ENCODE measurements around the gene CMTM8.

Gene CMTM8

GRCh38 chr3:32301426-32301825, 62.9 kb downstream of the CMTM8 start:
- in situ Hi-C loops (cut with MboI; ENCODE audit: low pct_unique_long_range_greater_than_20kb, low sequenced_read_pairs, unreplicated experiment) = no loop called here
- DNase-seq (ENCODE audit: low spot score) = no peak
- TF ChIP-seq CTCF (IDR thresholded peaks at IDR 0.05; ENCODE audit: extremely low read depth, insufficient read depth, missing control alignments) = no peak

GRCh38 chr3:32302601-32303398, 64.3 kb downstream of the CMTM8 start:
- no peak for TF ChIP-seq CTCF (IDR thresholded peaks at IDR 0.05; ENCODE audit: extremely low read depth, insufficient read depth, missing control alignments)
- DNase-seq (ENCODE audit: low spot score) = no peak
- in situ Hi-C loops (cut with MboI; ENCODE audit: low pct_unique_long_range_greater_than_20kb, low sequenced_read_pairs, unreplicated experiment) = no loop called here

- TF ChIP-seq CTCF (IDR thresholded peaks at IDR 0.05; ENCODE audit: extremely low read depth, insufficient read depth, missing control alignments) = no peak
- in situ Hi-C loops (cut with MboI; ENCODE audit: low pct_unique_long_range_greater_than_20kb, low sequenced_read_pairs, unreplicated experiment) = no loop called here
- DNase-seq (ENCODE audit: low spot score) = no peak
Observed at GRCh38 chr3:32303399-32303747, 64.9 kb downstream of the CMTM8 start.

GRCh38 chr3:32303977-32304881, 65.7 kb downstream of the CMTM8 start:
- DNase-seq (ENCODE audit: low spot score) = no peak
- no peak for TF ChIP-seq CTCF (IDR thresholded peaks at IDR 0.05; ENCODE audit: extremely low read depth, insufficient read depth, missing control alignments)
- in situ Hi-C loops (cut with MboI; ENCODE audit: low pct_unique_long_range_greater_than_20kb, low sequenced_read_pairs, unreplicated experiment) = no loop called here

- DNase-seq (ENCODE audit: low spot score) = no peak
- in situ Hi-C loops (cut with MboI; ENCODE audit: low pct_unique_long_range_greater_than_20kb, low sequenced_read_pairs, unreplicated experiment) = no loop called here
- TF ChIP-seq CTCF (IDR thresholded peaks at IDR 0.05; ENCODE audit: extremely low read depth, insufficient read depth, missing control alignments) = no peak
Observed at GRCh38 chr3:32305361-32305876, 66.9 kb downstream of the CMTM8 start.

GRCh38 chr3:32306072-32306471, 67.6 kb downstream of the CMTM8 start:
- DNase-seq (ENCODE audit: low spot score) = no peak
- no peak for TF ChIP-seq CTCF (IDR thresholded peaks at IDR 0.05; ENCODE audit: extremely low read depth, insufficient read depth, missing control alignments)
- in situ Hi-C loops (cut with MboI; ENCODE audit: low pct_unique_long_range_greater_than_20kb, low sequenced_read_pairs, unreplicated experiment) = no loop called here

Data from GM13977 (cell line).